Karpas-422 (cell line): ENCODE data around the gene GCNA. TPM values are rescaled to one million over a fixed set of nuclear protein-coding genes. Genes with fewer than 3 reads are reported as not detected.

Experiments
- DNase-seq: peaks from one replicate; pipeline ENCODE4 v3.0.0-alpha.2; 2015
- H2AFZ ChIP-seq: fragments of 200-600 bp; sonication (generic); 2 replicates; pipeline ENCODE4 v1.6.1; 2014; ENCODE audit warnings: antibody characterized with exemption, low read length, mixed read lengths
- H3K27ac ChIP-seq: fragments of 200-600 bp; sonication (generic); 2 replicates; pipeline ENCODE4 v1.5.1; 2014; ENCODE audit warnings: mild to moderate bottlenecking, low read length, moderate library complexity
- H3K27me3 ChIP-seq: fragments of 200-600 bp; sonication (generic); 2 replicates; pipeline ENCODE4 v1.6.1; 2014; ENCODE audit warnings: low read length, mixed read lengths
- H3K36me3 ChIP-seq: fragments of 200-600 bp; sonication (generic); 2 replicates; pipeline ENCODE4 v1.6.1; 2014; ENCODE audit warnings: low read length, mixed read lengths; ENCODE audit not compliant: insufficient read depth
- H3K4me1 ChIP-seq: fragments of 200-600 bp; sonication (generic); 2 replicates; pipeline ENCODE4 v1.6.1; 2014; ENCODE audit warnings: mild to moderate bottlenecking, low read length, mixed read lengths
- H3K4me2 ChIP-seq: fragments of 200-600 bp; sonication (generic); 2 replicates; pipeline ENCODE4 v1.6.1; 2014; ENCODE audit warnings: low read length, low read depth, mild to moderate bottlenecking; ENCODE audit not compliant: poor library complexity, severe bottlenecking
- H3K4me3 ChIP-seq: fragments of 200-600 bp; sonication (generic); 2 replicates; pipeline ENCODE4 v1.5.1; 2014; ENCODE audit warnings: mild to moderate bottlenecking, antibody characterized with exemption, low read length, mixed read lengths
- H3K79me2 ChIP-seq: fragments of 200-600 bp; sonication (generic); 2 replicates; pipeline ENCODE4 v1.6.1; 2014; ENCODE audit warnings: mild to moderate bottlenecking, low read length, mixed read lengths
- H3K9ac ChIP-seq: fragments of 200-600 bp; sonication (generic); 2 replicates; pipeline ENCODE4 v1.6.0; 2014; ENCODE audit warnings: low read length
- H3K9me2 ChIP-seq: fragments of 200-600 bp; sonication (generic), shearing (Covaris generic); replicated peaks from 2 replicates; pipeline ENCODE4 v1.6.0; 2014; ENCODE audit warnings: mild to moderate bottlenecking, low read length, moderate library complexity; ENCODE audit not compliant: insufficient read depth
- H3K9me3 ChIP-seq: fragments of 300-700, 200-600 bp; sonication (generic); 2 replicates; pipeline ENCODE4 v1.6.1; 2014; ENCODE audit warnings: low read length, mixed read lengths
- H4K20me1 ChIP-seq: fragments of 200-600 bp; sonication (generic); 2 replicates; pipeline ENCODE4 v1.6.1; 2014; ENCODE audit warnings: mild to moderate bottlenecking, antibody characterized with exemption, low read length, low read depth; ENCODE audit not compliant: insufficient read depth
- total RNA-seq: library from RNA; depleted of rRNA; stranded (reverse); fragments of >200 nt; shearing (Covaris generic); gene quantifications from 2 replicates; pipeline ENCODE4 v1.2.3, GENCODE V29; 2014; ENCODE audit warnings: low replicate concordance

Gene GCNA
- total RNA-seq, 1 experiment from 2014 or later, result 5.4 TPM

- no peak overlapping the region for H3K4me2 ChIP-seq
- H3K4me3 ChIP-seq, result no peak overlapping the region
- no peaks in the 10 kb centered on the region for H4K20me1 ChIP-seq
- H3K9me2 ChIP-seq, result no peaks in the 10 kb centered on the region
- no peak overlapping the region for H2AFZ ChIP-seq
- no peaks in the 10 kb centered on the region for H3K79me2 ChIP-seq
- H3K36me3 ChIP-seq, result no peaks in the 10 kb centered on the region; the same call in 1 of the 2 replicates
- no peak for DNase-seq
- no peak overlapping the region for H3K27ac ChIP-seq
- 0 out of 2 replicates have a peak, but pooled peaks cover 7% of the 10 kb centered on the region for H3K4me1 ChIP-seq
- H3K9ac ChIP-seq, result no peak overlapping the region
- no peaks in the 10 kb centered on the region for H3K9me3 ChIP-seq
- no peaks in the 10 kb centered on the region for H3K27me3 ChIP-seq
Measured at GRCh38 chrX:71619986-71620385, 41.7 kb downstream of the GCNA start.

DNA sequence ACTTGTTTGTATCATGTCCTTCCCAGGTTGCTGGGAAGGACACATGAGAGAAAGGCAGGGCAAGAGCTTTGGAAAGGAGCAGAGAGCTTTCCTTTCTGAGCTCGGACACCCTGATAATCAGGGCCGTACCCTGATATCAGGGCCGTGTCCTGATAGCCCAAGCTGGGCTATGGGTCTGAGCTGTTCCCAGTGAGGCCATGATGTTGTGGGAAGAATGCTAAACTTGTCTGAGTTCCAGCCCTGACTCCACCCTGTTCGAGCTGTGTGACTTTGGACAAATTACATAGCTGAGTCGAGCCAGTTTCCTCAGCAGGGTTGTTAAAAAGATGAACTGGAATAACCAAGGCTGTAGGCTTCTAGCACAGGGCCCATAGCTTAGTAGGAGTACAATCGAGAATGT is 43.4 kb downstream of the GCNA start:
- H3K27ac ChIP-seq, result no peak overlapping the region
- no peaks in the 10 kb centered on the region for H4K20me1 ChIP-seq
- H3K9me2 ChIP-seq, result no peaks in the 10 kb centered on the region
- H3K4me3 ChIP-seq, result no peak overlapping the region
- no peaks in the 10 kb centered on the region for H3K36me3 ChIP-seq
- no peak for DNase-seq
- H3K9ac ChIP-seq, result no peak overlapping the region
- H3K4me1 ChIP-seq, result 0 out of 2 replicates have a peak, but pooled peaks cover 7% of the 10 kb centered on the region
- H3K4me2 ChIP-seq, result no peak overlapping the region
- H3K79me2 ChIP-seq, result no peaks in the 10 kb centered on the region
- H3K9me3 ChIP-seq, result no peaks in the 10 kb centered on the region
- H2AFZ ChIP-seq, result no peak overlapping the region
- H3K27me3 ChIP-seq, result no peaks in the 10 kb centered on the region

DNA sequence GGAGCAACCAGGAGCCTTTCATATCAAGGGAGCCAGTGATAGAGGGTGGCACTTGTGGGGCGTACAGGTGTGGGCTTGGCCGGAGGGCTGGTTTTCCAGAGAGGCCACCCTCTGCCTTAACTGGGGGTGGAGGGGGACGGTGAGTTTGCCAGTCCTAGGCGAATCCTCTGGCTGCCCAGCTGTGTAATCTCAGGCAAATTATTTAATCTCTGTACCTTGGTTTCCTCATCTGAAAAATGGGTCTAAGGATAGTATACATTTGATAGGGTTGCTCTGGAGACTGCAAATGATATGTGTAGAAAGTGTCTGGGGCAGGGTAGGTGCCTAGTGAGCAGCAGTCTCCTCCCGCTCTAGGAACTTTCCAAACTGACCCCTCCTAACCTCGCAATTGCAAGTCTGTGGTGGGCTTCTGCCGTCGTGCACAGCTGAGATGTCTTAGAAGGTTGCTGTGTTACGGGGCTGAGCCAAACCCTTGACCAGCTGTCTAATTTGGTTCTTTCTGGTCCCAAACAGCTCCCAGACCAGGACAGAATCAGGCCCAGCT is 43.9 kb downstream of the GCNA start:
- Histone ChIP-seq H2AFZ (no peak overlapping the region), H3K27me3 (no peaks in the 10 kb centered on the region), H3K79me2 (no peaks in the 10 kb centered on the region), H3K4me1 (0 out of 2 replicates have a peak, but pooled peaks cover 7% of the 10 kb centered on the region), H4K20me1 (no peaks in the 10 kb centered on the region), H3K36me3 (no peaks in the 10 kb centered on the region), H3K9ac (no peak overlapping the region), H3K4me2 (no peak overlapping the region), H3K9me2 (no peaks in the 10 kb centered on the region), H3K9me3 (no peaks in the 10 kb centered on the region), H3K4me3 (no peak overlapping the region), H3K27ac (no peak overlapping the region)
- DNase-seq, result no peak

DNA sequence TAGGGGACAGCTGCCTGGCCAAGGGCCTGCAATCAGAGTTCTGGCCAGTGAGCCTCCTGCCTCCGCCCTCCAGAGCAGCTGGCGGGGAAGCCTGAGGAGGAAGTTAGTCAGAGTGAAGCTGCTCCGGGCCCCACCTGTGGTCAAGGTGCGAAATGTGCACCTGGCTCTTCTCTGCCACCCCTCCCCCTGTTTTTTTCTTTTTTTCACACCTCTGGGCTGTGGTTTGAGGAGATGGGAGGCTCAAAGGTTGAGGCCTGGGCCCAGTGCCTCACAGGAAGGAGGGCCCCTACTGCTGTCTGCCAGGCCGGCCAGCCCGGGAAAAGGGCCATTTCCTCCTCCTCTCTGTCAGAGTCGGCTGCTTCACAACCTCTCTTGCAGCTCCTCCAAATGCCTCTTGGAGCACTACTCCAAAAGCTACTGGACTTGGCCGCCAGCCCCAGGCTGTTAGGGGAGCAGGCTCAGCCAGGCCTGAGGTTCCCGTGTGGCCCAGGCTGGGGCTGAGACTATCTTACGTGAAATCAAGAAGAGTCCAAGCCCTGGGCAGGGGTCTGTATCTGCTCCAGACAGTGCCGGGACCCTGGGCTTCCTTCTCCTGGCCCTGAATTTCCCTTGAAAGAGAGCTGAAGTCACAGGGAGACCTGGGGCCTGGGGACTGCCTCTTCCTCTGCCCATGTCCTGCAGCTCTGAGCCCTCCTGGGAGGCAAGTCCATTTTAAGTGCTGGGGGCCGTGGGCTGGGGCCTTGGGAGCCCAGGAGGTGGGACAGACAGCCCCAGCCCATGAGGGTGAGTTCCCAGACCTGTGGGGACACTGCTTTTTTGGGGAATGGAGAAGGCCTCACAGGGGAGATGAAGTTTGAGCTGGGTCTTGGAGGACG is 44.6 kb downstream of the GCNA start:
- H3K9me2 ChIP-seq, result no peaks in the 10 kb centered on the region
- H3K9me3 ChIP-seq, result no peaks in the 10 kb centered on the region
- no peak overlapping the region for H3K9ac ChIP-seq
- H3K4me2 ChIP-seq, result no peak overlapping the region
- no peak overlapping the region for H3K4me3 ChIP-seq
- no peaks in the 10 kb centered on the region for H3K36me3 ChIP-seq
- H3K4me1 ChIP-seq, result 0 out of 2 replicates have a peak, but pooled peaks cover 7% of the 10 kb centered on the region
- no peaks in the 10 kb centered on the region for H3K27me3 ChIP-seq
- no peak overlapping the region for H2AFZ ChIP-seq
- DNase-seq, result peak; percentile 50
- H3K79me2 ChIP-seq, result no peaks in the 10 kb centered on the region
- H3K27ac ChIP-seq, result no peak overlapping the region
- H4K20me1 ChIP-seq, result no peaks in the 10 kb centered on the region

DNA sequence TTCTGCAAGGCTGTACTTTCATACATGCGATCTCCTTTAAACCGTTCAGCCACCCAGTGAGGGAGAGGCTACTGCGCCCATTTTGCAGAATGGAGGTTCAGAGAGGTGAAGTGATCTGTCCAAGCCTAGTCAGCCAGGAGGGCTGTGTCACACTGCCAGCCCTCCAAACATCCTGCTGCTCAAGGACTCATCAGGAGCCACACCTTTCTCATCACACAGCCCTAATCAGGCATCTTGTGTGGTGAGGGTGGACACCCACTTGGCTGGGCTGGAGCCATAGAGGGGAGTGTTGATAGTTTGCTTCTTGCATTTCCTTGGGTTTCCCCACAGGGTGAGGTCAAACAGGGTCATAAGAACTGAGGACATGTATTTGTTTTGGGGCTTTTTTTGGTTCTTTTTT is 45.5 kb downstream of the GCNA start:
- no peak for DNase-seq

DNA sequence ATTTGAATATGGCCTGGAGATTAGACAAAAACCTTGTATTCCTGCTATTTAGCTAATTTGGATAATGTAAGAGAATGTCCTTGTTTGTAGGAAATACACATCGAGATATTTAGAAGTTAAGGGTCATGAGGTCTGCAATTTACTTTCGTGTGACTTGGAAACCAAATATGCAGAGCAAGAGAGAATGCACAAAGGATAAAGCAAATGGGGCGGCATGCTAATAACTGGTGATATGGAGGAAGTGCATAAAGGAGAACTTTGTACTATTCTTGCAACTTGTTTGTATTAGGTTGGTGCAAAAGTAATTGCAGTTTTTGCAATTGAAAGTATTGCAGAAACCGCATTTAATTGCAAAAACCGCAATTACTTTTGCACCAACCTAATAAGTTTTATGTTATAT is 47.2 kb downstream of the GCNA start:
- Histone ChIP-seq H3K9ac (no peak overlapping the region), H3K4me2 (no peak overlapping the region), H3K4me3 (no peak overlapping the region), H3K36me3 (no peaks in the 10 kb centered on the region), H4K20me1 (no peaks in the 10 kb centered on the region), H3K9me3 (no peaks in the 10 kb centered on the region), H2AFZ (no peak overlapping the region), H3K79me2 (no peaks in the 10 kb centered on the region), H3K27ac (no peak overlapping the region), H3K27me3 (no peaks in the 10 kb centered on the region), H3K9me2 (no peaks in the 10 kb centered on the region), H3K4me1 (peaks cover 21% of the 10 kb centered on the region)
- DNase-seq, result no peak

More for the DNA sequence above, 45.5 kb downstream of the GCNA start:
- no peak overlapping the region for H2AFZ ChIP-seq
- no peaks in the 10 kb centered on the region for H3K36me3 ChIP-seq
- no peaks in the 10 kb centered on the region for H3K9me3 ChIP-seq
- no peaks in the 10 kb centered on the region for H3K79me2 ChIP-seq
- no peak overlapping the region for H3K27ac ChIP-seq
- peaks cover 8% of the 10 kb centered on the region for H3K4me1 ChIP-seq
- H3K9ac ChIP-seq, result no peak overlapping the region
- no peak overlapping the region for H3K4me2 ChIP-seq
- no peaks in the 10 kb centered on the region for H4K20me1 ChIP-seq
- no peaks in the 10 kb centered on the region for H3K27me3 ChIP-seq
- H3K9me2 ChIP-seq, result no peaks in the 10 kb centered on the region
- no peak overlapping the region for H3K4me3 ChIP-seq

GRCh38 chrX:71626576-71626975 is 48.3 kb downstream of the GCNA start:
- peaks cover 21% of the 10 kb centered on the region for H3K4me1 ChIP-seq
- DNase-seq, result no peak
- no peak overlapping the region for H3K27ac ChIP-seq
- no peak overlapping the region for H3K4me2 ChIP-seq
- H3K4me3 ChIP-seq, result no peak overlapping the region
- no peak overlapping the region for H2AFZ ChIP-seq
- no peaks in the 10 kb centered on the region for H3K36me3 ChIP-seq
- H3K9me3 ChIP-seq, result no peaks in the 10 kb centered on the region
- no peak overlapping the region for H3K9ac ChIP-seq
- H4K20me1 ChIP-seq, result no peaks in the 10 kb centered on the region
- no peaks in the 10 kb centered on the region for H3K9me2 ChIP-seq
- no peaks in the 10 kb centered on the region for H3K27me3 ChIP-seq
- no peaks in the 10 kb centered on the region for H3K79me2 ChIP-seq

GRCh38 chrX:71627588-71628404 is 49.6 kb downstream of the GCNA start:
- H3K36me3 ChIP-seq, result no peaks in the 10 kb centered on the region
- peaks cover 16% of the 10 kb centered on the region for H3K4me1 ChIP-seq
- no peaks in the 10 kb centered on the region for H4K20me1 ChIP-seq
- no peak overlapping the region for H2AFZ ChIP-seq
- H3K27ac ChIP-seq, result no peak overlapping the region
- no peak overlapping the region for H3K4me2 ChIP-seq
- H3K9me2 ChIP-seq, result no peaks in the 10 kb centered on the region
- no peaks in the 10 kb centered on the region for H3K79me2 ChIP-seq
- H3K9me3 ChIP-seq, result no peaks in the 10 kb centered on the region
- H3K9ac ChIP-seq, result no peak overlapping the region
- no peak for DNase-seq
- H3K4me3 ChIP-seq, result no peak overlapping the region
- H3K27me3 ChIP-seq, result no peaks in the 10 kb centered on the region
